HEK293 (cell line): Measurements from ENCODE around the gene MYO1C.
A peak's percentile ranks its signal among the peaks of the same experiment; 100 is the strongest.

Source experiments
- FEZF1 ChIP-seq: fragments of 450-650 bp; formaldehyde crosslinking; IDR thresholded peaks from 2 replicates; pipeline ENCODE4 v1.5.1; 2016; ENCODE audit warnings: missing biosample characterization, missing genetic modification characterization
- GFI1B ChIP-seq: fragments of 450-650 bp; formaldehyde crosslinking; IDR thresholded peaks from 2 replicates; pipeline ENCODE4 v1.5.1; 2016; ENCODE audit warnings: missing biosample characterization, missing genetic modification characterization
- GLIS2 ChIP-seq: fragments of 450-650 bp; formaldehyde crosslinking; IDR thresholded peaks from 2 replicates; pipeline ENCODE4 v1.5.1; 2016; ENCODE audit warnings: missing biosample characterization, missing genetic modification characterization
- IKZF3 ChIP-seq: fragments of 450-650 bp; IDR thresholded peaks from 2 replicates; pipeline ENCODE4 v1.5.0; 2018; ENCODE audit warnings: missing biosample characterization, mild to moderate bottlenecking, missing genetic modification characterization, moderate library complexity
- KLF1 ChIP-seq: fragments of 450-650 bp; formaldehyde crosslinking; IDR thresholded peaks from 2 replicates; pipeline ENCODE4 v1.5.1; 2016; ENCODE audit warnings: missing biosample characterization, missing genetic modification characterization
- KLF8 ChIP-seq: fragments of 450-650 bp; formaldehyde crosslinking; IDR thresholded peaks from 2 replicates; pipeline ENCODE4 v1.5.1; 2016; ENCODE audit warnings: missing biosample characterization, missing genetic modification characterization
- MEIS1 ChIP-seq: sonication (generic); formaldehyde crosslinking; IDR thresholded peaks from 2 replicates; pipeline ENCODE4 v1.8.1; 2022; ENCODE audit warnings: missing genetic modification reagents, mild to moderate bottlenecking, borderline replicate concordance
- YY2 ChIP-seq: fragments of 450-650 bp; formaldehyde crosslinking; IDR thresholded peaks from 2 replicates; pipeline ENCODE4 v1.5.1; 2016; ENCODE audit warnings: missing biosample characterization, missing genetic modification characterization
- ZBTB1 ChIP-seq: fragments of 450-650 bp; formaldehyde crosslinking; IDR thresholded peaks from 2 replicates; pipeline ENCODE4 v1.5.1; 2016; ENCODE audit warnings: missing biosample characterization, missing genetic modification characterization
- ZBTB48 ChIP-seq: fragments of 450-650 bp; formaldehyde crosslinking; IDR thresholded peaks from 2 replicates; pipeline ENCODE4 v1.5.1; 2016; ENCODE audit warnings: missing biosample characterization, missing genetic modification characterization
- ZFP41 ChIP-seq: fragments of 450-650 bp; formaldehyde crosslinking; IDR thresholded peaks from 2 replicates; pipeline ENCODE4 v1.5.1; 2016; ENCODE audit warnings: missing biosample characterization, missing genetic modification characterization, borderline replicate concordance
- ZNF114 ChIP-seq: fragments of 450-650 bp; formaldehyde crosslinking; IDR thresholded peaks from 2 replicates; pipeline ENCODE4 v1.5.0; 2017; ENCODE audit warnings: missing biosample characterization, missing genetic modification characterization
- ZNF146 ChIP-seq: fragments of 450-650 bp; formaldehyde crosslinking; IDR thresholded peaks from 2 replicates; pipeline ENCODE4 v1.5.1; 2016; ENCODE audit warnings: missing biosample characterization, missing genetic modification characterization
- ZNF174 ChIP-seq: fragments of 450-650 bp; formaldehyde crosslinking; IDR thresholded peaks from 2 replicates; pipeline ENCODE4 v1.5.0; 2017; ENCODE audit warnings: missing biosample characterization, mild to moderate bottlenecking, missing genetic modification characterization
- ZNF19 ChIP-seq: fragments of 450-650 bp; formaldehyde crosslinking; IDR thresholded peaks from 2 replicates; pipeline ENCODE4; 2016; ENCODE audit warnings: missing biosample characterization, missing genetic modification characterization, low read depth
- ZNF223 ChIP-seq: fragments of 450-650 bp; formaldehyde crosslinking; IDR thresholded peaks from 2 replicates; pipeline ENCODE4 v1.5.1; 2016; ENCODE audit warnings: missing biosample characterization, missing genetic modification characterization
- ZNF239 ChIP-seq: fragments of 450-650 bp; formaldehyde crosslinking; IDR thresholded peaks from 2 replicates; pipeline ENCODE4 v1.5.1; 2016; ENCODE audit warnings: missing biosample characterization, missing genetic modification characterization
- ZNF24 ChIP-seq: fragments of 450-650 bp; formaldehyde crosslinking; IDR thresholded peaks from 2 replicates; pipeline ENCODE4 v1.5.1; 2016; ENCODE audit warnings: missing biosample characterization, missing genetic modification characterization
- ZNF350 ChIP-seq: fragments of 450-650 bp; formaldehyde crosslinking; IDR thresholded peaks from 2 replicates; pipeline ENCODE4 v1.5.0; 2017; ENCODE audit warnings: missing biosample characterization, mild to moderate bottlenecking, missing genetic modification characterization
- ZNF37A ChIP-seq: fragments of 450-650 bp; IDR thresholded peaks from 2 replicates; pipeline ENCODE4 v1.5.1; 2018; ENCODE audit warnings: missing biosample characterization, missing genetic modification characterization
- ZNF501 ChIP-seq: fragments of 450-650 bp; formaldehyde crosslinking; IDR thresholded peaks from 2 replicates; pipeline ENCODE4 v1.5.1; 2016; ENCODE audit warnings: missing biosample characterization, missing genetic modification characterization
- ZNF529 ChIP-seq: fragments of 450-650 bp; formaldehyde crosslinking; IDR thresholded peaks from 2 replicates; pipeline ENCODE4 v1.5.1; 2017; ENCODE audit warnings: missing genetic modification characterization, missing biosample characterization; ENCODE audit not compliant: insufficient replicate concordance
- ZNF548 ChIP-seq: fragments of 450-650 bp; formaldehyde crosslinking; IDR thresholded peaks from 2 replicates; pipeline ENCODE4 v1.5.1; 2016; ENCODE audit warnings: missing biosample characterization, missing genetic modification characterization
- ZNF621 ChIP-seq: fragments of 450-650 bp; formaldehyde crosslinking; IDR thresholded peaks from 2 replicates; pipeline ENCODE4 v1.5.1; 2017; ENCODE audit warnings: missing biosample characterization, missing genetic modification characterization
- ZNF777 ChIP-seq: fragments of 450-650 bp; formaldehyde crosslinking; IDR thresholded peaks from 2 replicates; pipeline ENCODE4 v1.5.1; 2017; ENCODE audit warnings: missing biosample characterization, missing genetic modification characterization, borderline replicate concordance
- ZNF843 ChIP-seq: fragments of 450-650 bp; formaldehyde crosslinking; IDR thresholded peaks from 2 replicates; pipeline ENCODE4 v1.5.1; 2016; ENCODE audit warnings: missing biosample characterization, missing genetic modification characterization
- ZSCAN23 ChIP-seq: fragments of 450-650 bp; formaldehyde crosslinking; IDR thresholded peaks from 2 replicates; pipeline ENCODE4 v1.5.1; 2016; ENCODE audit warnings: missing biosample characterization, missing genetic modification characterization
- ZXDB ChIP-seq: fragments of 450-650 bp; formaldehyde crosslinking; IDR thresholded peaks from 2 replicates; pipeline ENCODE4 v1.5.1; 2016; ENCODE audit warnings: missing biosample characterization, missing genetic modification characterization
- TF ChIP-seq, protein P1 (sequence below): fragments of 450-650 bp; formaldehyde crosslinking; IDR thresholded peaks from 2 replicates; pipeline ENCODE4; 2016; ENCODE audit warnings: missing biosample characterization, missing genetic modification characterization
- TF ChIP-seq, protein P2 (sequence below): fragments of 450-650 bp; formaldehyde crosslinking; IDR thresholded peaks from 2 replicates; pipeline ENCODE4 v1.5.1; 2016; ENCODE audit warnings: missing biosample characterization, missing genetic modification characterization, borderline replicate concordance
- TF ChIP-seq, protein P3 (sequence below): fragments of 450-650 bp; formaldehyde crosslinking; IDR thresholded peaks from 2 replicates; pipeline ENCODE4 v1.5.1; 2016; ENCODE audit warnings: missing biosample characterization, missing genetic modification characterization
- TF ChIP-seq, protein P4 (sequence below): fragments of 450-650 bp; formaldehyde crosslinking; IDR thresholded peaks from 2 replicates; pipeline ENCODE4 v1.5.1; 2016; ENCODE audit warnings: missing biosample characterization, missing genetic modification characterization
- TF ChIP-seq, protein P5 (sequence below): sonication (generic); formaldehyde crosslinking; IDR thresholded peaks from 2 replicates; pipeline ENCODE4 v1.8.1; 2022; ENCODE audit warnings: mild to moderate bottlenecking, moderate library complexity, missing genetic modification reagents

MYO1C gene

DNA sequence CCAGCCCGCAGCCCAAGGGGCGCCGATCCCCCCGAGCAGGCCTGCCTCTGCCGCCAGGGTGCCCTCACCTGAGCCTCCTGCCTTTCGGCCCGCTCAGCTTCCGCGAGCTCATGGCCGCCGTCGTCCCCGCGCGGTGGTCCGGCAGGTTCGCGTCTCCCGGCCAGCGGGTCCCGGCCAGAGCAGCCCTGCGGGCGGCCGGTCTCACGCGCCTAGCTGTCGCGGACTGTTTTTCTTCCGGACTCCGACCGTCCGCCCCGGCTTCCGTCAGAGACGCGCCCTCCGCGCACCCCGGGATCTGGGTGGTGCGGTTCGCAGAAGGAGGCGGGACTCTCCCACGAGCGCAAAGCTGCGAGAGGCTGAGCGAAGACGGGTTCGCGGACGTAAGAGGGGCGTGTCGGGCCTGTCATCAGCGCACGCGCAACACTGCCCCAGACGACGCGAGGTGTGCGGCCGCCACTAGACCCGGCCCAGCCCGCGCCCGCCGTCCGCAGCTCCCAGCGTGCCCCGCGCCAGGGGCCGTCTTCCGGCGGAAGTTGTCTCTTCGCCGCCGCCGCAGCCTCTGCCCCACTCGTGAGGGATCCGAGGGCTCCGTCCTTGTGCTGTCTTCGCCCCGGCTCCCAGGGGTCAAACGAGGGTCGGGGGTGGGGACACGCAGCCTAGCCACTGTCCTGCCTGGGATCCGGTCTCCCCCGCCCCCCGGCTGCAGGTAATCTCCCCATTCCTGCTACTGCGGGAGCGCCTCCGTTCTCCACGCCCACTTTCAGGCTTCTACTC lies 24.1 kb upstream of the MYO1C start, which contains the start of gene INPP5K (continued):
- TF ChIP-seq GLIS2 (tag by site-specific recombination) (peak; percentile 81), ZSCAN23 (tag by site-specific recombination) (no peak), MEIS1 (CRISPR knock-in tag) (no peak), ZNF223 (tag by site-specific recombination) (no peak), ZBTB48 (peak; percentile 85), ZNF777 (no peak; the same call in 1 of the 2 replicates), ZNF174 (no peak), ZNF843 (tag by site-specific recombination) (0 out of 2 replicates have a peak, but pooled peaks have one; percentile 22), ZXDB (tag by site-specific recombination) (no peak), ZNF621 (tag by site-specific recombination) (no peak), ZFP41 (tag by site-specific recombination) (no peak), ZNF501 (tag by site-specific recombination) (0 out of 2 replicates have a peak, but pooled peaks have one; percentile 75), ZNF529 (tag by site-specific recombination) (no peak), KLF1 (tag by site-specific recombination) (peak; percentile 40; the same call in 1 of the 2 replicates), KLF8 (tag by site-specific recombination) (peak; percentile 91), FEZF1 (no peak), ZNF146 (tag by site-specific recombination) (no peak), ZNF239 (no peak; the same call in 1 of the 2 replicates), GFI1B (no peak), ZNF19 (tag by site-specific recombination) (no peak), ZNF37A (tag by site-specific recombination) (no peak), ZNF114 (tag by site-specific recombination) (no peak), IKZF3 (tag by site-specific recombination) (no peak), ZNF350 (tag by site-specific recombination) (no peak), YY2 (tag by site-specific recombination) (peak; percentile 13; the same call in 1 of the 2 replicates), ZNF24 (no peak; the same call in 1 of the 2 replicates), ZNF548 (tag by site-specific recombination) (no peak), ZBTB1 (no peak)
- TF ChIP-seq, protein P1, sequence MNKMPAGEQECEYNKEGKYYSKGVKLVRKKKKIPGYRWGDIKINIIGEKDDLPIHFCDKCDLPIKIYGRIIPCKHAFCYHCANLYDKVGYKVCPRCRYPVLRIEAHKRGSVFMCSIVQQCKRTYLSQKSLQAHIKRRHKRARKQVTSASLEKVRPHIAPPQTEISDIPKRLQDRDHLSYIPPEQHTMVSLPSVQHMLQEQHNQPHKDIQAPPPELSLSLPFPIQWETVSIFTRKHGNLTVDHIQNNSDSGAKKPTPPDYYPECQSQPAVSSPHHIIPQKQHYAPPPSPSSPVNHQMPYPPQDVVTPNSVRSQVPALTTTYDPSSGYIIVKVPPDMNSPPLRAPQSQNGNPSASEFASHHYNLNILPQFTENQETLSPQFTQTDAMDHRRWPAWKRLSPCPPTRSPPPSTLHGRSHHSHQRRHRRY (tag by site-specific recombination) = no peak
- TF ChIP-seq, protein P2, sequence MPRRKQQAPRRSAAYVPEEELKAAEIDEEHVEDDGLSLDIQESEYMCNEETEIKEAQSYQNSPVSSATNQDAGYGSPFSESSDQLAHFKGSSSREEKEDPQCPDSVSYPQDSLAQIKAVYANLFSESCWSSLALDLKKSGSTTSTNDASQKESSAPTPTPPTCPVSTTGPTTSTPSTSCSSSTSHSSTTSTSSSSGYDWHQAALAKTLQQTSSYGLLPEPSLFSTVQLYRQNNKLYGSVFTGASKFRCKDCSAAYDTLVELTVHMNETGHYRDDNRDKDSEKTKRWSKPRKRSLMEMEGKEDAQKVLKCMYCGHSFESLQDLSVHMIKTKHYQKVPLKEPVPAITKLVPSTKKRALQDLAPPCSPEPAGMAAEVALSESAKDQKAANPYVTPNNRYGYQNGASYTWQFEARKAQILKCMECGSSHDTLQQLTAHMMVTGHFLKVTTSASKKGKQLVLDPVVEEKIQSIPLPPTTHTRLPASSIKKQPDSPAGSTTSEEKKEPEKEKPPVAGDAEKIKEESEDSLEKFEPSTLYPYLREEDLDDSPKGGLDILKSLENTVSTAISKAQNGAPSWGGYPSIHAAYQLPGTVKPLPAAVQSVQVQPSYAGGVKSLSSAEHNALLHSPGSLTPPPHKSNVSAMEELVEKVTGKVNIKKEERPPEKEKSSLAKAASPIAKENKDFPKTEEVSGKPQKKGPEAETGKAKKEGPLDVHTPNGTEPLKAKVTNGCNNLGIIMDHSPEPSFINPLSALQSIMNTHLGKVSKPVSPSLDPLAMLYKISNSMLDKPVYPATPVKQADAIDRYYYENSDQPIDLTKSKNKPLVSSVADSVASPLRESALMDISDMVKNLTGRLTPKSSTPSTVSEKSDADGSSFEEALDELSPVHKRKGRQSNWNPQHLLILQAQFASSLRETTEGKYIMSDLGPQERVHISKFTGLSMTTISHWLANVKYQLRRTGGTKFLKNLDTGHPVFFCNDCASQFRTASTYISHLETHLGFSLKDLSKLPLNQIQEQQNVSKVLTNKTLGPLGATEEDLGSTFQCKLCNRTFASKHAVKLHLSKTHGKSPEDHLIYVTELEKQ = no peak
- TF ChIP-seq, protein P3, sequence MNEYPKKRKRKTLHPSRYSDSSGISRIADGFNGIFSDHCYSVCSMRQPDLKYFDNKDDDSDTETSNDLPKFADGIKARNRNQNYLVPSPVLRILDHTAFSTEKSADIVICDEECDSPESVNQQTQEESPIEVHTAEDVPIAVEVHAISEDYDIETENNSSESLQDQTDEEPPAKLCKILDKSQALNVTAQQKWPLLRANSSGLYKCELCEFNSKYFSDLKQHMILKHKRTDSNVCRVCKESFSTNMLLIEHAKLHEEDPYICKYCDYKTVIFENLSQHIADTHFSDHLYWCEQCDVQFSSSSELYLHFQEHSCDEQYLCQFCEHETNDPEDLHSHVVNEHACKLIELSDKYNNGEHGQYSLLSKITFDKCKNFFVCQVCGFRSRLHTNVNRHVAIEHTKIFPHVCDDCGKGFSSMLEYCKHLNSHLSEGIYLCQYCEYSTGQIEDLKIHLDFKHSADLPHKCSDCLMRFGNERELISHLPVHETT (tag by site-specific recombination) = no peak
- TF ChIP-seq, protein P4, sequence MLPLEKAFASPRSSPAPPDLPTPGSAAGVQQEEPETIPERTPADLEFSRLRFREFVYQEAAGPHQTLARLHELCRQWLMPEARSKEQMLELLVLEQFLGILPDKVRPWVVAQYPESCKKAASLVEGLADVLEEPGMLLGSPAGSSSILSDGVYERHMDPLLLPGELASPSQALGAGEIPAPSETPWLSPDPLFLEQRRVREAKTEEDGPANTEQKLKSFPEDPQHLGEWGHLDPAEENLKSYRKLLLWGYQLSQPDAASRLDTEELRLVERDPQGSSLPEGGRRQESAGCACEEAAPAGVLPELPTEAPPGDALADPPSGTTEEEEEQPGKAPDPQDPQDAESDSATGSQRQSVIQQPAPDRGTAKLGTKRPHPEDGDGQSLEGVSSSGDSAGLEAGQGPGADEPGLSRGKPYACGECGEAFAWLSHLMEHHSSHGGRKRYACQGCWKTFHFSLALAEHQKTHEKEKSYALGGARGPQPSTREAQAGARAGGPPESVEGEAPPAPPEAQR (tag by site-specific recombination) = no peak
- TF ChIP-seq, protein P5, sequence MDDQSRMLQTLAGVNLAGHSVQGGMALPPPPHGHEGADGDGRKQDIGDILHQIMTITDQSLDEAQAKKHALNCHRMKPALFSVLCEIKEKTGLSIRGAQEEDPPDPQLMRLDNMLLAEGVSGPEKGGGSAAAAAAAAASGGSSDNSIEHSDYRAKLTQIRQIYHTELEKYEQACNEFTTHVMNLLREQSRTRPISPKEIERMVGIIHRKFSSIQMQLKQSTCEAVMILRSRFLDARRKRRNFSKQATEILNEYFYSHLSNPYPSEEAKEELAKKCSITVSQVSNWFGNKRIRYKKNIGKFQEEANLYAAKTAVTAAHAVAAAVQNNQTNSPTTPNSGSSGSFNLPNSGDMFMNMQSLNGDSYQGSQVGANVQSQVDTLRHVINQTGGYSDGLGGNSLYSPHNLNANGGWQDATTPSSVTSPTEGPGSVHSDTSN (CRISPR knock-in tag) = no peak
